H9 (cell line): ENCODE data around the gene SFXN5. TPM values are rescaled to one million over a fixed set of nuclear protein-coding genes. Genes with fewer than 3 reads are reported as not detected.

ENCODE experiments used
- DNase-seq: peaks from one replicate; pipeline ENCODE4 v3.0.0-alpha.2; 2017
- H2AFZ ChIP-seq: one replicate; pipeline ENCODE4 v1.6.1; 2013; ENCODE audit warnings: mild to moderate bottlenecking, low read length, control low read depth, moderate library complexity
- H2AK5ac ChIP-seq: 2 replicates; pipeline ENCODE4 v1.6.1; 2013; ENCODE audit warnings: low read length, control low read depth, mixed read lengths; ENCODE audit not compliant: insufficient read length
- H2BK120ac ChIP-seq: one replicate; pipeline ENCODE4 v1.6.1; 2013; ENCODE audit warnings: low read depth, mild to moderate bottlenecking, low read length, control low read depth, inconsistent platforms; ENCODE audit not compliant: poor library complexity, severe bottlenecking
- H2BK12ac ChIP-seq: 2 replicates; pipeline ENCODE4 v1.6.1; 2013; ENCODE audit warnings: low read length, control low read depth, mixed read lengths, low read depth; ENCODE audit not compliant: insufficient read length
- H2BK15ac ChIP-seq: 2 replicates; pipeline ENCODE4 v1.6.1; 2013; ENCODE audit warnings: low read depth, low read length, control low read depth
- H2BK20ac ChIP-seq: one replicate; pipeline ENCODE4 v1.6.1; 2013; ENCODE audit warnings: low read depth, mild to moderate bottlenecking, low read length, control low read depth, inconsistent platforms; ENCODE audit not compliant: poor library complexity, severe bottlenecking
- H2BK5ac ChIP-seq: 2 replicates; pipeline ENCODE4 v1.6.1; 2013; ENCODE audit warnings: low read length, control low read depth, mixed read lengths; ENCODE audit not compliant: insufficient read length
- H3K14ac ChIP-seq: 2 replicates; pipeline ENCODE4 v1.6.1; 2013; ENCODE audit warnings: low read length, control low read depth; ENCODE audit not compliant: insufficient read depth
- H3K18ac ChIP-seq: 2 replicates; pipeline ENCODE4 v1.6.1; 2013; ENCODE audit warnings: low read depth, mild to moderate bottlenecking, mixed read lengths, low read length, control low read depth; ENCODE audit not compliant: insufficient read length
- H3K23ac ChIP-seq: 2 replicates; pipeline ENCODE4 v1.6.1; 2013; ENCODE audit warnings: low read length, control low read depth, mixed read lengths, low read depth; ENCODE audit not compliant: insufficient read length
- H3K23me2 ChIP-seq: 2 replicates; pipeline ENCODE4 v1.6.1; 2013; ENCODE audit warnings: low read depth, mild to moderate bottlenecking, mixed read lengths, low read length, control low read depth; ENCODE audit not compliant: insufficient read length, poor library complexity, severe bottlenecking
- H3K27ac ChIP-seq: 2 replicates; pipeline ENCODE4 v1.5.1; 2013; ENCODE audit warnings: low read length, control low read depth, mixed read lengths, low read depth; ENCODE audit not compliant: insufficient read length
- H3K27me3 ChIP-seq: 2 replicates; pipeline ENCODE4 v1.6.1; 2013; ENCODE audit warnings: low read length, control low read depth, inconsistent platforms; ENCODE audit not compliant: insufficient read depth
- H3K4ac ChIP-seq: 2 replicates; pipeline ENCODE4 v1.6.1; 2013; ENCODE audit warnings: low read depth, mild to moderate bottlenecking, control low read depth, inconsistent platforms, low read length, moderate library complexity
- H3K4me1 ChIP-seq: 2 replicates; pipeline ENCODE4 v1.6.1; 2013; ENCODE audit warnings: low read length, control low read depth, inconsistent platforms; ENCODE audit not compliant: insufficient read depth
- H3K4me2 ChIP-seq: 2 replicates; pipeline ENCODE4 v1.6.1; 2013; ENCODE audit warnings: low read length, control low read depth, mixed read lengths; ENCODE audit not compliant: insufficient read length, insufficient read depth
- H3K56ac ChIP-seq: 2 replicates; pipeline ENCODE4 v1.6.1; 2013; ENCODE audit warnings: low read depth, mild to moderate bottlenecking, mixed read lengths, low read length, control low read depth; ENCODE audit not compliant: insufficient read length
- H3K79me1 ChIP-seq: 2 replicates; pipeline ENCODE4 v1.6.1; 2013; ENCODE audit warnings: low read depth, mild to moderate bottlenecking, moderate library complexity, low read length, control low read depth, inconsistent platforms; ENCODE audit not compliant: insufficient read depth, poor library complexity, severe bottlenecking
- H3K79me2 ChIP-seq: 2 replicates; pipeline ENCODE4 v1.6.1; 2013; ENCODE audit warnings: low read length, control low read depth, inconsistent platforms; ENCODE audit not compliant: insufficient read depth
- H3K9ac ChIP-seq: 2 replicates; pipeline ENCODE4 v1.6.1; 2013; ENCODE audit warnings: low read length, control low read depth, mixed read lengths; ENCODE audit not compliant: insufficient read length; ENCODE audit errors: extremely low read depth
- H3K9me3 ChIP-seq: one replicate; pipeline ENCODE4 v1.6.1; 2013; ENCODE audit warnings: low read depth, low read length, inconsistent platforms; ENCODE audit not compliant: control insufficient read depth
- H3T11ph ChIP-seq: one replicate; pipeline ENCODE4 v1.6.1; 2013; ENCODE audit warnings: mild to moderate bottlenecking, low read length, control low read depth, inconsistent platforms
- H4K20me1 ChIP-seq: one replicate; pipeline ENCODE4 v1.6.1; 2013; ENCODE audit not compliant: control insufficient read depth, insufficient read length, insufficient read depth
- H4K5ac ChIP-seq: 2 replicates; pipeline ENCODE4 v1.6.1; 2013; ENCODE audit warnings: low read depth, mild to moderate bottlenecking, mixed read lengths, low read length, control low read depth; ENCODE audit not compliant: insufficient read length
- H4K8ac ChIP-seq: replicated peaks from 2 replicates; pipeline ENCODE4 v1.6.1; 2013; ENCODE audit warnings: low read length, control low read depth, mixed read lengths, low read depth; ENCODE audit not compliant: insufficient read length
- H4K91ac ChIP-seq: 2 replicates; pipeline ENCODE4 v1.6.1; 2013; ENCODE audit warnings: low read depth, mild to moderate bottlenecking, moderate library complexity, mixed read lengths, low read length, control low read depth; ENCODE audit not compliant: insufficient read length
- H3K27ac Mint-ChIP-seq, 3 experiments: 2 replicates in 2 of 3; 3 replicates in 1 of 3; pipeline ENCODE4 v1.8.0; 2020 to 2021; ENCODE audit warnings: mixed read lengths in 3 of 3, mild to moderate bottlenecking in 1 of 3, moderate library complexity in 1 of 3
- H3K27me3 Mint-ChIP-seq: 2 replicates; pipeline ENCODE4 v1.8.0; 2021; ENCODE audit warnings: low read depth, mild to moderate bottlenecking, moderate library complexity, mixed read lengths
- H3K36me3 Mint-ChIP-seq, 3 experiments: 2 replicates in 2 of 3; 3 replicates in 1 of 3; pipeline ENCODE4 v1.8.0; 2020 to 2021; ENCODE audit warnings: low read depth in 3 of 3, mixed read lengths in 3 of 3; ENCODE audit not compliant: insufficient read depth in 1 of 3
- H3K4me1 Mint-ChIP-seq, 2 experiments: 2 replicates each; pipeline ENCODE4 v1.8.0; 2020; ENCODE audit warnings: mixed read lengths in 2 of 2
- H3K4me3 Mint-ChIP-seq, 2 experiments: 2 replicates in 1 of 2; 3 replicates in 1 of 2; pipeline ENCODE4 v1.8.0; 2020 to 2021; ENCODE audit warnings: mild to moderate bottlenecking in 2 of 2, mixed read lengths in 2 of 2, moderate library complexity in 1 of 2
- H3K9me3 Mint-ChIP-seq, 2 experiments: 2 replicates in 1 of 2; 3 replicates in 1 of 2; pipeline ENCODE4 v1.8.0; 2020; ENCODE audit warnings: mild to moderate bottlenecking in 2 of 2, mixed read lengths in 2 of 2, moderate library complexity in 1 of 2
- CTCF ChIP-seq: fragments of 200-600 bp; sonication (generic); conservative IDR thresholded peaks from 3 replicates; pipeline ENCODE4 v1.8.0; 2021; ENCODE audit warnings: antibody characterized with exemption, mild to moderate bottlenecking
- WGBS: extraction: QIAGEN DNeasy Blood & Tissue Kit; methylation state at CpG from one replicate; pipeline ENCODE4 v1.1.7; 2013; ENCODE audit warnings: missing lambda C conversion rate, low lambda C conversion rate, mixed read lengths; ENCODE audit not compliant: insufficient read length; ENCODE audit errors: extremely low coverage; 5-methylcytosine and 5-hydroxymethylcytosine counted together
- total RNA-seq: library from RNA; stranded (reverse); gene quantifications from 2 replicates; pipeline ENCODE4 v1.2.1, GENCODE V29; 2021

The SFXN5 gene
- total RNA-seq, 1 experiment from 2014 or later, result 30.9 TPM

DNA sequence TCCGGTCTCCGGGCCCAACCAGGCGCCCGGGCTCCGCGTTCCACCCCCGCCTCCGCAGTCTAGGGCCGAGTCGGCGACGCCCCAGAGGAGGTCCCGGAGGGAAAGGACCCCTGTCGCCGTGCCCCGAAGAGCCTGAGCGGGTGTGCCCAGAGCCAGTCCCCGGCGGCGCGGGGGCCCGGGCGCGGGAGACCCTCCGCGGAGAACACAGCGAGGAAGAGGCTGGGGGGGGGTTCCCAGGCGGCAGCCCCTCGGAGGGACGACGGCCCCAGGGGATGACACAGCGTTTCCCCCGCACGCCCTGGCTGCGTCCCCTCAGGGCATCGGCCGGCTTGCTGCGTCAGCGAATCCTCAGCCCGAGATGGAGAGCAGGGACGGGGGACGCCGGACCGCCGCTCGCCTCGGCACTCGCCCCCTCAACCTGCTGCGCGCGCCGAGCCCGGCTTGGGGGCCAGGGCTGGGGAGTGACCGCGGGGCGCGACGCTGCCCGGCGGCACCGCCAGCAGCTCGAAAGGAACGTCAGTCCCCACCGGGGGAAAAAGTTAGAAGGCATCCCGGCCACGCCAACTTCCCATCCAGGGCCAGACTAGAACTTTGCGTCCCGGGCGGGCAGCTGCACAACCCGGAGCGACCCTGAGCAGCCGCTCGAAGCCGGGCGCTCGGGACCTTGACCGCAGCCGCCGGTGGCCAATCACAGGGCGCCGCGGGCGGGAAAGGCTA, 711 bp downstream of the SFXN5 start:
- no peak overlapping the region for H2BK20ac ChIP-seq
- no peak overlapping the region for H2AK5ac ChIP-seq
- H2BK15ac ChIP-seq, result peak overlapping the region; percentile 9; the same call in 1 of the 2 replicates
- H2BK120ac ChIP-seq, result no peak overlapping the region
- H2BK5ac ChIP-seq, result no peak overlapping the region
- no peak overlapping the region for H3K27ac ChIP-seq
- Mint-ChIP-seq H3K9me3 (no peaks in the 10 kb centered on the region), H3K4me3 (peak overlapping the region; percentile 88 to 92), H3K36me3 (peaks cover 0 to 12% (median 5%) of the 10 kb centered on the region in 3 experiments; a peak in 5 of 7 replicates), H3K4me1 (peaks cover 27 to 31% of the 10 kb centered on the region in 2 experiments), H3K27me3 (peaks cover 6% of the 10 kb centered on the region), H3K27ac (no peak overlapping the region; a peak in 1 of 7 replicates)
- no peak overlapping the region for H3T11ph ChIP-seq
- H3K56ac ChIP-seq, result no peak overlapping the region
- H3K9ac ChIP-seq, result peak overlapping the region; percentile 41
- no peak overlapping the region for H2BK12ac ChIP-seq
- H3K4me2 ChIP-seq, result peak overlapping the region; percentile 70
- peak; percentile 97 for DNase-seq
- WGBS, result no CpG with 5 or more reads among the region's 83 CpGs
- peaks cover 7% of the 10 kb centered on the region for H3K23me2 ChIP-seq
- H3K4me1 ChIP-seq, result peaks cover 4% of the 10 kb centered on the region; the same call in 1 of the 2 replicates
- H3K23ac ChIP-seq, result no peak overlapping the region
- H4K20me1 ChIP-seq, result peaks cover 2% of the 10 kb centered on the region
- H4K8ac ChIP-seq, result no peak overlapping the region
- no peaks in the 10 kb centered on the region for H3K27me3 ChIP-seq
- peak overlapping the region; percentile 76 for H3K14ac ChIP-seq
- H3K79me1 ChIP-seq, result peaks cover 6% of the 10 kb centered on the region
- no peak overlapping the region for H2AFZ ChIP-seq
- peaks cover 7% of the 10 kb centered on the region; the same call in 1 of the 2 replicates for H3K79me2 ChIP-seq
- no peaks in the 10 kb centered on the region for H3K9me3 ChIP-seq
- peak overlapping the region; percentile 51 for H3K18ac ChIP-seq
- H4K5ac ChIP-seq, result no peak overlapping the region
- TF ChIP-seq CTCF, result no peak
- H4K91ac ChIP-seq, result no peak overlapping the region
- H3K4ac ChIP-seq, result no peak overlapping the region
